IMR-90 (cell line): ENCODE measurements around the gene FAM20C. TPM values are rescaled to one million over a fixed set of nuclear protein-coding genes. Genes with fewer than 3 reads are reported as not detected.

Source experiments
- ATAC-seq: fragments of 200-7000 bp; cut with Tn5 transposase; 2 replicates; pipeline ENCODE4 v1.9.1; 2020; ENCODE audit warnings: low read depth, mild to moderate bottlenecking, moderate library complexity
- BruUV-seq: library from RNA; stranded (reverse); fragments of 400-500 nt; replicated peaks from 2 replicates; lab custom pipeline; 2021; lab: Mats Ljungman, UMichigan
- CTCF ChIA-PET: fragments of 300-600 bp; formaldehyde crosslinking; extraction: SDS; loops from one replicate; lab custom pipeline; 2021; ENCODE audit warnings: antibody characterized with exemption; lab: Yijun Ruan, JAX
- POLR2A ChIA-PET: fragments of 300-600 bp; sonication (Branson Sonifier 250); formaldehyde crosslinking; loops from one replicate; lab custom pipeline; 2022; ENCODE audit warnings: antibody characterized with exemption; ENCODE audit not compliant: unreplicated experiment; lab: Charles Lee
- DNase-seq: peaks from one replicate; pipeline ENCODE4 v3.0.0; 2013
- H2AFZ ChIP-seq: replicated peaks from 2 replicates; pipeline ENCODE3; 2013; ENCODE audit warnings: low read length, mild to moderate bottlenecking; ENCODE audit not compliant: poor library complexity
- H2AK5ac ChIP-seq: 2 replicates; pipeline ENCODE4 v1.6.1; 2013; ENCODE audit warnings: low read depth, low read length, inconsistent platforms
- H2AK9ac ChIP-seq: replicated peaks from 2 replicates; pipeline ENCODE3; 2013; ENCODE audit warnings: mild to moderate bottlenecking, low read depth, low read length, moderate library complexity; ENCODE audit not compliant: poor library complexity
- H2BK120ac ChIP-seq: 2 replicates; pipeline ENCODE4 v1.6.1; 2013; ENCODE audit warnings: low read depth, low read length, inconsistent platforms
- H2BK15ac ChIP-seq: 3 replicates; pipeline ENCODE4 v1.6.1; 2013; ENCODE audit warnings: low read depth, low read length, inconsistent platforms
- H2BK20ac ChIP-seq: 2 replicates; pipeline ENCODE4 v1.6.1; 2013; ENCODE audit warnings: low read depth, mild to moderate bottlenecking, inconsistent platforms, low read length, moderate library complexity
- H2BK5ac ChIP-seq: 2 replicates; pipeline ENCODE4 v1.6.1; 2013; ENCODE audit warnings: mild to moderate bottlenecking, low read depth, low read length, inconsistent platforms; ENCODE audit not compliant: poor library complexity, severe bottlenecking
- H3K14ac ChIP-seq: replicated peaks from 2 replicates; pipeline ENCODE4 v1.6.1; 2013; ENCODE audit warnings: low read depth, low read length, inconsistent platforms
- H3K18ac ChIP-seq: 2 replicates; pipeline ENCODE4 v1.6.1; 2013; ENCODE audit warnings: low read depth, low read length, control low read depth
- H3K23ac ChIP-seq: 2 replicates; pipeline ENCODE4 v1.6.1; 2013; ENCODE audit warnings: low read depth, low read length, inconsistent platforms
- H3K27ac ChIP-seq: 2 replicates; pipeline ENCODE4 v1.5.1; 2013; ENCODE audit warnings: mild to moderate bottlenecking, control low read depth, low read length; ENCODE audit not compliant: insufficient read depth
- H3K27me3 ChIP-seq: 2 replicates; pipeline ENCODE4 v1.6.1; 2013; ENCODE audit warnings: low read length; ENCODE audit not compliant: control insufficient read depth, insufficient read depth
- H3K36me3 ChIP-seq: 2 replicates; pipeline ENCODE4 v1.6.1; 2013; ENCODE audit warnings: low read length, mixed read lengths; ENCODE audit not compliant: control insufficient read depth, insufficient read depth
- H3K4ac ChIP-seq: 2 replicates; pipeline ENCODE4 v1.6.1; 2013; ENCODE audit warnings: low read depth, low read length, inconsistent platforms
- H3K4me1 ChIP-seq: 2 replicates; pipeline ENCODE4 v1.6.1; 2013; ENCODE audit warnings: low read length, mixed read lengths; ENCODE audit not compliant: control insufficient read depth, insufficient read depth
- H3K4me2 ChIP-seq: 2 replicates; pipeline ENCODE4 v1.6.1; 2013; ENCODE audit warnings: low read depth, mild to moderate bottlenecking, control low read depth, low read length, moderate library complexity
- H3K4me3 ChIP-seq: 2 replicates; pipeline ENCODE4 v1.5.1; 2013; ENCODE audit warnings: low read depth, mild to moderate bottlenecking, control low read depth, low read length, moderate library complexity; ENCODE audit not compliant: insufficient read depth
- H3K56ac ChIP-seq: 2 replicates; pipeline ENCODE4 v1.6.1; 2013; ENCODE audit warnings: low read length, inconsistent platforms; ENCODE audit not compliant: insufficient read depth; ENCODE audit errors: extremely low read depth
- H3K79me1 ChIP-seq, 2 experiments: 2 replicates each; pipeline ENCODE4 v1.6.1; 2013; ENCODE audit warnings: low read length in 2 of 2, inconsistent platforms in 1 of 2, low read depth in 1 of 2
- H3K9ac ChIP-seq: 2 replicates; pipeline ENCODE4 v1.6.1; 2013; ENCODE audit warnings: low read depth, low read length, control low read depth
- H3K9me1 ChIP-seq: 2 replicates; pipeline ENCODE4 v1.6.1; 2013; ENCODE audit warnings: low read length, inconsistent platforms; ENCODE audit not compliant: insufficient read depth
- H3K9me3 ChIP-seq: 2 replicates; pipeline ENCODE4 v1.6.1; 2013; ENCODE audit warnings: low read length; ENCODE audit not compliant: control insufficient read depth, insufficient read depth
- H4K20me1 ChIP-seq: 2 replicates; pipeline ENCODE4 v1.6.1; 2013; ENCODE audit warnings: low read length, inconsistent platforms; ENCODE audit not compliant: insufficient read depth
- H4K5ac ChIP-seq: 2 replicates; pipeline ENCODE4 v1.6.1; 2013; ENCODE audit warnings: mild to moderate bottlenecking, low read depth, low read length, control low read depth
- H4K8ac ChIP-seq, 2 experiments: 2 replicates each; pipeline ENCODE4 v1.6.1; 2013; ENCODE audit warnings: low read depth in 2 of 2, low read length in 2 of 2, control low read depth in 1 of 2, inconsistent platforms in 1 of 2
- H4K91ac ChIP-seq: 2 replicates; pipeline ENCODE4 v1.6.1; 2013; ENCODE audit warnings: low read depth, low read length, inconsistent platforms; ENCODE audit not compliant: insufficient read depth
- BHLHE40 ChIP-seq: fragments of 150-350 bp; IDR thresholded peaks from 2 replicates; pipeline ENCODE4 v1.6.1; 2016; ENCODE audit warnings: mild to moderate bottlenecking, low read depth, low read length
- FOS ChIP-seq: fragments of 150-350 bp; IDR thresholded peaks from 2 replicates; pipeline ENCODE4 v1.6.1; 2016; ENCODE audit warnings: low read depth, low read length
- SMC3 ChIP-seq: fragments of 150-350 bp; IDR thresholded peaks from 2 replicates; pipeline ENCODE4 v1.6.1; 2016; ENCODE audit warnings: low read depth, mild to moderate bottlenecking, antibody characterized with exemption, low read length, moderate library complexity
- USF2 ChIP-seq: fragments of 150-350 bp; IDR thresholded peaks from 2 replicates; pipeline ENCODE4 v1.6.1; 2017; ENCODE audit warnings: mild to moderate bottlenecking, antibody characterized with exemption, low read length, low read depth
- WGBS, 2 experiments: methylation state at CpG; one replicate each; pipeline versions ENCODE4 v1.1.5 to v1.1.7; 2013; ENCODE audit warnings: missing lambda C conversion rate in 2 of 2; ENCODE audit not compliant: insufficient read length in 1 of 2; ENCODE audit errors: extremely low coverage in 2 of 2; 5-methylcytosine and 5-hydroxymethylcytosine counted together
- dilution Hi-C: fragments of 300-500 bp; cut with HindIII; formaldehyde crosslinking; loops from one replicate; pipeline ENCODE4 v1.14.3; 2018; ENCODE audit warnings: low sequenced_read_pairs; ENCODE audit not compliant: unreplicated experiment
- in situ Hi-C: fragments of 300-500 bp; cut with MboI; formaldehyde crosslinking; loops from 3 replicates; pipeline ENCODE4 v1.14.3; 2019; ENCODE audit warnings: low sequenced_read_pairs, inconsistent platforms, mixed read lengths
- intact Hi-C: fragments of 100-400 bp; cut with micrococcal nuclease; formaldehyde crosslinking; loops from 2 replicates; pipeline ENCODE4 v1.10.0; 2022
- polyA plus RNA-seq, 3 experiments: library from polyadenylated mRNA; depleted of rRNA; stranded (reverse); fragments of >200 nt; gene quantifications; 2 replicates each; pipeline ENCODE4 v1.2.3, GENCODE V29; 2012; ENCODE audit warnings: low replicate concordance in 1 of 3
- total RNA-seq: library from RNA; depleted of rRNA; stranded (reverse); fragments of >200 nt; gene quantifications from 2 replicates; pipeline ENCODE4 v1.2.3, GENCODE V29; 2012

FAM20C gene
- total and polyA plus RNA-seq, 2 of the 4 experiments (the other 2 are of a cell fraction): 7.7 to 36.6 TPM

- ChIA-PET POLR2A (no interaction called here), CTCF (no interaction called here)
- Histone ChIP-seq H2BK20ac (no peak overlapping the region), H3K23ac (no peak overlapping the region), H2BK5ac (no peak overlapping the region), H2BK15ac (no peak overlapping the region), H2AK9ac (no peak overlapping the region), H4K8ac (no peak overlapping the region), H3K4me2 (no peak overlapping the region), H3K4me1 (peaks cover 10% of the 10 kb centered on the region), H2BK120ac (no peak overlapping the region), H3K4ac (no peak overlapping the region), H3K9me3 (no peaks in the 10 kb centered on the region), H3K4me3 (no peak overlapping the region), H3K36me3 (no peaks in the 10 kb centered on the region), H4K20me1 (peaks cover 3% of the 10 kb centered on the region), H3K56ac (no peak overlapping the region), H3K14ac (no peak overlapping the region), H3K27ac (no peak overlapping the region), H4K5ac (no peak overlapping the region), H2AK5ac (no peak overlapping the region), H3K18ac (no peak overlapping the region), H3K9me1 (peaks cover 9% of the 10 kb centered on the region; the same call in 1 of the 2 replicates), H2AFZ (no peak overlapping the region), H3K27me3 (no peaks in the 10 kb centered on the region), H3K79me1 (peaks cover 0 to 11% of the 10 kb centered on the region in 2 experiments; a peak in 3 of 4 replicates), H3K9ac (no peak overlapping the region), H4K91ac (no peak overlapping the region)
- in situ Hi-C loops (no loop called here), intact Hi-C loops (no loop called here), dilution Hi-C loops (no loop called here)
- WGBS, 2 experiments: 100% methylated on average over 2 of the region's 26 CpGs; no CpG with 5 or more reads in 1 of the 2 experiments
- DNase-seq (no peak), ATAC-seq (no peak)
- TF ChIP-seq SMC3: no peak
- no peak for TF ChIP-seq BHLHE40
- no peak for TF ChIP-seq USF2
- no peak for TF ChIP-seq FOS
- BruUV-seq: no TSS peak
These were observed 5.8 kb upstream of the FAM20C start for GRCh38 chr7:186516-187113.
